Measurements from ENCODE around the gene CTSL.

DNA sequence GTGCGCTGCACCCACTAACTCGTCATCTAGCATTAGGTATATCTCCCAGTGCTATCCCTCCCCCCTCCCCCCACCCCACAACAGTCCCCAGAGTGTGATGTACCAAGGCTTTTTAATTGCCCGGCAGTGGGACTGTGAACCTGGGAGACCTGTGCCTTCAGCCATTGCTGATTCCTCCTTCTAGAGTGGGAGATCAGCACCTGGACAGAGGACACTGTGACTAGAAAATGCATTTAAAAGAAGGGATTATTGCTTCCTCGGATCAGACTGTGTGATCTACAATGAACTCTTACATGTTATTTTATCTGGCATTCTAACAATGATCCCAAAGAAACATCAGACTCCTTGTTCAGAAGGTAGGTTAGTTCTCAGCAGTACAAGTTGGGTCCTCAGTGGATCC lies 25.9 kb downstream of the CTSL start:
- TF ChIP-seq, protein P1, sequence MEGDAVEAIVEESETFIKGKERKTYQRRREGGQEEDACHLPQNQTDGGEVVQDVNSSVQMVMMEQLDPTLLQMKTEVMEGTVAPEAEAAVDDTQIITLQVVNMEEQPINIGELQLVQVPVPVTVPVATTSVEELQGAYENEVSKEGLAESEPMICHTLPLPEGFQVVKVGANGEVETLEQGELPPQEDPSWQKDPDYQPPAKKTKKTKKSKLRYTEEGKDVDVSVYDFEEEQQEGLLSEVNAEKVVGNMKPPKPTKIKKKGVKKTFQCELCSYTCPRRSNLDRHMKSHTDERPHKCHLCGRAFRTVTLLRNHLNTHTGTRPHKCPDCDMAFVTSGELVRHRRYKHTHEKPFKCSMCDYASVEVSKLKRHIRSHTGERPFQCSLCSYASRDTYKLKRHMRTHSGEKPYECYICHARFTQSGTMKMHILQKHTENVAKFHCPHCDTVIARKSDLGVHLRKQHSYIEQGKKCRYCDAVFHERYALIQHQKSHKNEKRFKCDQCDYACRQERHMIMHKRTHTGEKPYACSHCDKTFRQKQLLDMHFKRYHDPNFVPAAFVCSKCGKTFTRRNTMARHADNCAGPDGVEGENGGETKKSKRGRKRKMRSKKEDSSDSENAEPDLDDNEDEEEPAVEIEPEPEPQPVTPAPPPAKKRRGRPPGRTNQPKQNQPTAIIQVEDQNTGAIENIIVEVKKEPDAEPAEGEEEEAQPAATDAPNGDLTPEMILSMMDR (IDR thresholded peaks at IDR 0.05), result no peak
- no peak for TF ChIP-seq ZFX (IDR thresholded peaks at IDR 0.05; ENCODE audit: borderline replicate concordance)

Measured in 22Rv1 (cell line).